Glutamatergic neuron (in vitro differentiated cells): ENCODE measurements around the gene PITX1. TPM values are rescaled to one million over a fixed set of nuclear protein-coding genes. Genes with fewer than 3 reads are reported as not detected.

Source experiments
- DNase-seq: peaks from one replicate; pipeline ENCODE4 v3.0.0; 2022
- H3K27ac Mint-ChIP-seq: one replicate; pipeline ENCODE4 v1.8.0; 2020; ENCODE audit warnings: mild to moderate bottlenecking, mixed read lengths, inconsistent platforms; ENCODE audit not compliant: unreplicated experiment
- H3K27me3 Mint-ChIP-seq: one replicate; pipeline ENCODE4 v1.8.0; 2020; ENCODE audit warnings: mild to moderate bottlenecking, moderate library complexity, mixed read lengths, inconsistent platforms; ENCODE audit not compliant: unreplicated experiment
- H3K36me3 Mint-ChIP-seq: one replicate; pipeline ENCODE4 v1.8.0; 2020; ENCODE audit warnings: mild to moderate bottlenecking, mixed read lengths, inconsistent platforms; ENCODE audit not compliant: unreplicated experiment
- H3K4me1 Mint-ChIP-seq: one replicate; pipeline ENCODE4 v1.8.0; 2020; ENCODE audit warnings: mild to moderate bottlenecking, low read depth, mixed read lengths, inconsistent platforms; ENCODE audit not compliant: unreplicated experiment
- H3K4me3 Mint-ChIP-seq: one replicate; pipeline ENCODE4 v1.8.0; 2020; ENCODE audit warnings: mild to moderate bottlenecking, mixed read lengths, inconsistent platforms; ENCODE audit not compliant: unreplicated experiment
- H3K9me3 Mint-ChIP-seq: one replicate; pipeline ENCODE4 v1.8.0; 2020; ENCODE audit warnings: mild to moderate bottlenecking, moderate library complexity, mixed read lengths, inconsistent platforms; ENCODE audit not compliant: unreplicated experiment
- total RNA-seq: library from RNA; stranded (reverse); fragmentation: NEBNext Ultra II Directional; extraction: Animal tissue kit (Norgen Biotek cat#: 25700); gene quantifications from one replicate; pipeline ENCODE4 v1.2.1, GENCODE V29; 2021; ENCODE audit not compliant: unreplicated experiment
- TF ChIP-seq, protein P1 (sequence below): fragments of 200-600 bp; sonication (generic); IDR thresholded peaks from one replicate; pipeline ENCODE4 v1.5.0; 2021; ENCODE audit not compliant: partially characterized antibody, unreplicated experiment

Gene PITX1
- total RNA-seq, 1 donor from 2014 or later, result 0.76 TPM

DNA sequence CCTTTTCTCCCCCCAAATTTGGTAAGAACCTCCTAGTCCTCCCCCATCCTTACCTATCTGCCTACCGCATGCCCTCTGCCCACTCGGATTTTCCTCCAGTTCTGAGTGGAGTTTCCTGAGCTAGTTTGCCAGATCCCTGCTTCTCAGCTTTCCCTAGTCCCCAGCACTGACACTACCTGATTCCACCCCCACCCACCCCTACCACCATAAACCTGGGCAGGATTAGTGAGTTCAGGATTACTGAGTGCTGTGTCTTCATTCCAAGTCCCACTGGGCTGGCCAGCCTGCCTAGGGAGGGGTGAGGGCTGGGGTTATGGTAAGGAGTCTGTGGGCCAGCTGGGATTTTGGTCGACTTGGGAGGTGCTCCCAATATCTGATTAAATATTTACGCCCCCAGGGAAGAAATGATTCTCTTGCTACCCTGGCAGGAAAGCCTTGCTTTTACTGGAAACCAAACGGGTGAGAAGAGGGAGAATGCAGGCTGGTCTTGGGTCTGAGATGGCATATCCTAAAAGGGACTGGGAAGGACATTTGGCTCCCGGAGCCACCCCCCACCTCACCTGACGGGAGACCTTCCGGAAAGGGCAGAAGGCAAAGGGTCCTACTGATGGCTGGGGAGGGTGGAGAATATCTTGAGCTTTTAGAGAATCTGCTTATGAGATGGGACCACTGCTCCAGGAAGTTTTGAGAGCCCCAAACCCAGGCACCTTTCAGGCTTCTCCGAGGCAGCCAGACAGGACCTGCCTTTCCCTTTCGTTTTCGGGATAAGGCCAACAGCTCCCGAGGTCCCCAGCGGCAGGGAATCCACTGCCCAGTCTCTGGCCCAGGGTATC lies 3.7 kb downstream of the PITX1 start:
- H3K4me3 Mint-ChIP-seq, result no peak overlapping the region
- TF ChIP-seq, protein P1, sequence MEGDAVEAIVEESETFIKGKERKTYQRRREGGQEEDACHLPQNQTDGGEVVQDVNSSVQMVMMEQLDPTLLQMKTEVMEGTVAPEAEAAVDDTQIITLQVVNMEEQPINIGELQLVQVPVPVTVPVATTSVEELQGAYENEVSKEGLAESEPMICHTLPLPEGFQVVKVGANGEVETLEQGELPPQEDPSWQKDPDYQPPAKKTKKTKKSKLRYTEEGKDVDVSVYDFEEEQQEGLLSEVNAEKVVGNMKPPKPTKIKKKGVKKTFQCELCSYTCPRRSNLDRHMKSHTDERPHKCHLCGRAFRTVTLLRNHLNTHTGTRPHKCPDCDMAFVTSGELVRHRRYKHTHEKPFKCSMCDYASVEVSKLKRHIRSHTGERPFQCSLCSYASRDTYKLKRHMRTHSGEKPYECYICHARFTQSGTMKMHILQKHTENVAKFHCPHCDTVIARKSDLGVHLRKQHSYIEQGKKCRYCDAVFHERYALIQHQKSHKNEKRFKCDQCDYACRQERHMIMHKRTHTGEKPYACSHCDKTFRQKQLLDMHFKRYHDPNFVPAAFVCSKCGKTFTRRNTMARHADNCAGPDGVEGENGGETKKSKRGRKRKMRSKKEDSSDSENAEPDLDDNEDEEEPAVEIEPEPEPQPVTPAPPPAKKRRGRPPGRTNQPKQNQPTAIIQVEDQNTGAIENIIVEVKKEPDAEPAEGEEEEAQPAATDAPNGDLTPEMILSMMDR, result no peak
- H3K4me1 Mint-ChIP-seq, result peaks cover 7% of the 10 kb centered on the region
- H3K36me3 Mint-ChIP-seq, result peaks cover 5% of the 10 kb centered on the region
- DNase-seq, result no peak
- H3K27ac Mint-ChIP-seq, result no peak overlapping the region
- peaks cover 19% of the 10 kb centered on the region for H3K9me3 Mint-ChIP-seq
- peaks cover 63% of the 10 kb centered on the region for H3K27me3 Mint-ChIP-seq

DNA sequence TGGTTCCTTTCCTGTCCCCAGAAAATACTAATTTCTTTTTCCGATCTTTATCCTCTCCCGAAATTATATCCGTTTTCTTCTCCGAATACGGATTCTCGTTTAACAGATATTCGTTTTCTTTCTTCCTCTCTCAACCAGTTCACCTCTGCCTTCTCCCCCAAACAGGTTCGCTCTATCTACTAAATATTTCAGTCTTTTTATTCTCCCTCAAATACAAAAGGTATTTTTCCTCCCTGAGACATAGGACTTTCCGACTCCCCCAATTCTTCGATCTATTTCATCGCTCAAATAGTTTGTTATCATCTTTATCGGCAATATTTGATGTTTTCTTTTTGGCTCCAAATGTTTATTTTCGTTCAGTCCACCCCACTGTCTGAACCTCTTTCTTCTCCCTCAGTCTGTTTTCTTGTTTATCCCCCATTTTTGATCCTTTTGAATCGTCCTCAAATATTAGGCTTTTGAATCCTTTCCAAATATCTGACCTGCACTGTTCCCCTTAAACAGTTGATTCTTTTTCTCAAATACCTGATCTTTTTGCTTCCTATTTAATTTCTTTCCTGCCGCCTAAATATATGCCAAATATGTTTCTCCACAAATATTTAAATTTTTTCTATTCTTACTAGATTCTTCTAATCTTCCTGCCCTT lies 4.4 kb downstream of the PITX1 start:
- Mint-ChIP-seq H3K27me3 (peaks cover 58% of the 10 kb centered on the region), H3K36me3 (peaks cover 5% of the 10 kb centered on the region), H3K4me3 (peak overlapping the region; percentile 53), H3K9me3 (peaks cover 19% of the 10 kb centered on the region), H3K4me1 (peaks cover 7% of the 10 kb centered on the region), H3K27ac (no peak overlapping the region)
- no peak for DNase-seq
- TF ChIP-seq, protein P1, result no peak

DNA sequence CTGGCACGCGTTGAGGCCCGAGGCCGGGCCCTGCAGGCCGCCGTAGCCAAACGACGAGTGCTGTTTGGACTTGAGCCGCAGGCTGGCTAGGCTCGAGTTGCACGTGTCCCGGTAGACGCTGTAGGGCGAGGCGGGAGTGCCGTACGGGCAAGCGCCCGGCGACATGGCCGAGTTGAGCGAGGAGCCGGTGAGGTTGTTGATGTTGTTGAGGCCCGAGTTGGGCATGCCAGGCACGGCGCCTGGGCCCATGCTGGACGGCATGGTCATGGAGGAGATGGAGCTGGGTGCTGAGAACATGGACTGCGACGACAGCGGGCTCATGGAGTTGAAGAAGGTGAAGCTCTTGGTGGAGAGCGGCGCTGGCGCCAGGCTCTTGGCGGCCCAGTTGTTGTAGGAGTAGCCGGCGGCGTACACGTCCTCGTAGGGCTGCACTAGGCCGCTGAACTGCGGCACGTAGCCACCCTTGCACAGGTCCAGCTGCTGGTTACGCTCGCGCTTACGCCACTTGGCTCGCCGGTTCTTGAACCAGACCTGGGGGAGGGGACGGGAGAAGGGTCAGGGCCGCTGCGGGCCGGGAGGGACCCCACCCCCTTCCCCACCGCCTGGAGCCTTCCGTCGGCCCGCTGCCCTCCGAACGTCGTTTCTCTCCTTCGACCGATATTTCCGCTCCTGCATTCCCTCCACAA lies 5.1 kb downstream of the PITX1 start:
- Mint-ChIP-seq H3K27me3 (peaks cover 57% of the 10 kb centered on the region), H3K36me3 (peaks cover 5% of the 10 kb centered on the region), H3K4me1 (peaks cover 7% of the 10 kb centered on the region), H3K9me3 (peaks cover 19% of the 10 kb centered on the region), H3K27ac (no peak overlapping the region), H3K4me3 (peak overlapping the region; percentile 53)
- TF ChIP-seq, protein P1, result no peak
- DNase-seq, result no peak

DNA sequence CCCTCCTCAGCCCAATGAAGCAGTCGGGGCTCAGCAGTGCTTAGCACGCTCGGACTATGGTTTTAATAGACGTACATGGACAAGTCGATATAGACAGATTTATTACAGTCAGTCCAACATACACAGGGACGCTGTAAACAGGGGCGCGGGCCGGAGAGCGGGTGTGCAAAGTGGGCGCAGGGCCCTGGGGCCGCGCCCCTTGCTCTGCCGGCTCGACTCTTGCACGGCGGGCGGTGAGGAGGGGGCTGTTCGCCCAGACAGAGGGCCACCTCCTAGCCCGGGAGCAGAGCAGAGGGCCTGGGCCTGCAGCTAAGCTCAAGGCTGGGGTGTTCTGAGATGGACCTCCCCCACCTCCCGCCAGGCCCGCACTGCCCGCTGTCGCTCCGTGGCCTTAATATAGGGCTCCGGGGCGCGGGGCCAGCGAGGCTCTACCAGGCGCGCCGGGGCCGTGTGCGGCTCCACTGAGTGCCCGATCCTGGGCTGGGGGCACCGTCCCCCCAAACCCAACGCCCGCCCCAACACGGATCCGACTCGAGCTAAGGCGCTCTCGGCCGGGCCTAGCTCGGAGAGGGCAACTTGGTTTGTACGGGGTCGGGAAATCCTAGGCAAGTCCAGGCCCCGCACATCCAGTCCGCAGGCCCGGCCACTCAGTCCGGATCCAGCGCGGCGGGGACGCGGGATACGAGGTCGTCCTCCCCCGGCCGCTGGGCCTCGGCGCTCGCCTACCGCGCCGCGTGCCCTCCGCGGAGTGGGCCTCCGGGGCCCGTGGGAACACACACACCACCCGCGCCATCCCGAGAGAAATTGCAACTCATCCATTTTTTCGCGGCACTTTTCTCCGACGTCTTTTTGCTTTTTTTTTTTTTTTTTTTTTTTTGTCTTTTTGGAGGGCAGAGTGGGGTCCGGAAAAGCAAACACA lies 6.1 kb downstream of the PITX1 start:
- Mint-ChIP-seq H3K4me1 (peaks cover 7% of the 10 kb centered on the region), H3K27me3 (peaks cover 54% of the 10 kb centered on the region), H3K9me3 (peaks cover 19% of the 10 kb centered on the region), H3K36me3 (peaks cover 5% of the 10 kb centered on the region), H3K4me3 (no peak overlapping the region), H3K27ac (no peak overlapping the region)
- TF ChIP-seq, protein P1, result no peak
- no peak for DNase-seq
